NCI-H146 treated with DMSO at 0.1 percent for 48 hours (cell line): ENCODE results near the gene IL17C.
A peak's percentile ranks its signal among the peaks of the same experiment; 100 is the strongest.

Experiments
- DNase-seq: peaks from one replicate; lab custom pipeline; 2025; ENCODE audit not compliant: unreplicated experiment; lab: John Stamatoyannopoulos, UW

IL17C gene, protein sequence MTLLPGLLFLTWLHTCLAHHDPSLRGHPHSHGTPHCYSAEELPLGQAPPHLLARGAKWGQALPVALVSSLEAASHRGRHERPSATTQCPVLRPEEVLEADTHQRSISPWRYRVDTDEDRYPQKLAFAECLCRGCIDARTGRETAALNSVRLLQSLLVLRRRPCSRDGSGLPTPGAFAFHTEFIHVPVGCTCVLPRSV

DNA sequence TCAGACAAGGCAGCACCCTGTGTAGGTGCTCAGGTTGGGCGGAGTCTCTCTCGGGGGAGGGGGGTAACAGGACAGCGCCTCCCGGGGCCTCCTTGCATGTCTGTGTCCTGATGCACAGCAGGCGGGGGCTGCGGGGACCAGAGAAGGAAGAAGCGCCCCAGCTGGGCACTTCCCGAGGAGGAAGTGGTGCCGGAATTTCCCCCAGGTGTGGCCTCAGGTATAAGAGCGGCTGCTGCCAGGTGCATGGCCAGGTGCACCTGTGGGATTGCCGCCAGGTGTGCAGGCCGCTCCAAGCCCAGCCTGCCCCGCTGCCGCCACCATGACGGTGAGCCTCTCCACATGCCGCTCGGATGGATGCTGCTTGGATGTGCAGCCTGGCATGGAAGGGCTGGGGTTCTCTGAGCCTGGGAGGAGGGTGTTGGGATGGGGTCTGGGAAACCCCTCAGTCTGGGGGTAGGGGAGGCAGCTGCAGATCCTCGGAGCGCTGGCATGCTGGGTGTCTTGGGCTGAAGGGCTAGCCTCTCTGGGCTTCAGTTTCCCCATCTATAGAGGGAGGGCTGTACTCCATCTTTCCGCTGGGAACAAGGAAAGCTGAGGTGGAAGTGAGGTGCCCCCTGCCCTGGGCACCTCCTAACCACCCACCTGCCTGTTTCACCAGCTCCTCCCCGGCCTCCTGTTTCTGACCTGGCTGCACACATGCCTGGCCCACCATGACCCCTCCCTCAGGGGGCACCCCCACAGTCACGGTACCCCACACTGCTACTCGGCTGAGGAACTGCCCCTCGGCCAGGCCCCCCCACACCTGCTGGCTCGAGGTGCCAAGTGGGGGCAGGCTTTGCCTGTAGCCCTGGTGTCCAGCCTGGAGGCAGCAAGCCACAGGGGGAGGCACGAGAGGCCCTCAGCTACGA lies at the start of gene IL17C:
TSS of gene IL17C (plus strand) at position 250 of the 908 bp plus-strand sequence. CDS start at position 320, 70 bp downstream.
- no peak for DNase-seq

DNA sequence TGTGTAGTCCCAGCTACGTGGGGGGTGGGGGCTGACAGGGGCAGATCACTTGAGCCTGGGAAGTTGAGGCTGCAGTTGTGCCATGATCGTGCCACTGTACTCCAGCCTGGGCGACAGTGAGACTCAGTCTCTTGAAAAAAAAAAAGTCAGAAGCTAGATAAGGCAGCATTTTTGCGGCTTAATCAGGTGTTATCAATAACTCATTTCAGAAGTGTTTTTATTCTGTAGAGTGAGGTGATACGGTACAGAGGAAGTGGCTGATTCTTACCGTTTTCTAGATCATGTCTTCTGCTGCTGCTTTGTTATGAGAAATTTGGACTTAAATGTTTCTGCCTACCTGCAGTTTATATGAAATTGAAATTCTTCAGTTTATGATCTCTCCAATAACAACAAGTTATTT lies 49.6 kb upstream of the IL17C start:
- DNase-seq, result no peak

DNA sequence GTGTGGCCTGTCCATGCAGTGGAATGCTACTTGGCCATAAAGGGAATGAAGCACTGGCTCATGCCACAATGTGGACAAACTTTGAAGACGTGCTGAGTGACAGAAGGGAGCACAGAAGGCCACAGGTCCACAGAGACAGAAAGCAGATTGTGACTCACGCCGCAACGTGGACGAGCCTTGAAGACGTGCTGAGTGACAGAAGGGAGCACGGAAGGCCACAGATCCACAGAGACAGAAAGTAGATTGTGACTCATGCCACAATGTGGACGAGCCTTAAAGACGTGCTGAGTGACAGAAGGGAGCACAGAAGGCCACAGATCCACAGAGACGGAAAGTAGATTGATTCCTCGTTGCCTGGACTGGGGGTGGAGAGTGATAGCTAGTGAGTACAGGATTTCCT lies 48.9 kb upstream of the IL17C start:
- no peak for DNase-seq

DNA sequence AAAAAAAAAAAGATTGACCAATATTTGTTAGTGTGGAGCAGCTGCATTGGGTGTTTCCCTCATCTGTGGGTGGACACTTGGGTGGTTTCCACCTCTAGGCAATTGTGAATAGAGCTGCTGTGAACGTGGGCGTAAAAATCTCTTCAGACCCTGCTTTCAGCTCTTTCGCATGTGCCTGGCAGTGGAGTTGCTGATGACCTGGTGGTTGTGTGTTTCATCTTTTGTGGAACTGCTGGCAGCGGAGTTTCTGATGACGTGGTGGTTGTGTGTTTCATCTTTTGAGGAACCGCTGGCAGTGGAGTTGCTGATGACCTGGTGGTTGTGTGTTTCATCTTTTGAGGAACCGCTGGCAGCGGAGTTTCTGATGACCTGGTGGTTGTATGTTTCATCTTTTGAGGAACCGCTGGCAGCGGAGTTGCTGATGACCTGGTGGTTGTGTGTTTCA lies 46.8 kb upstream of the IL17C start:
- DNase-seq, result no peak

DNA sequence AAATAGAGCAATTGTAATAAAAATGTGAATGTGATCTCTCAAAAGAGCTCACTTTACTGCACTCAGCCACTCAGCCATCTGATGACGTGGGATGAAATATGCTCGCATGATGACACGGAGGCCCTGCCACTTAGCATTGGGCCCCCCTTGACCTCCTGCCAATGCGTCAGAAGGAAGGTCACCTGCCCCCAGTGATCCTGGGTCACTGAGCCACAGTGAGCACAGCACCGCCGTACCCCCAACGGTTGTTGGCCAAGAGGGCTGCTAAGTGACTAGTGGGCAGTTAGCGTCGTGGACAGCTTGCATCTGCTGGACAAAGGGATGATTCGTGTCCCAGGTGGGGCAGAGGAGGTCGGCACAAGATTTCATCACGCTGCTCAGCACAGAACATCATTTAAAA lies 45.3 kb upstream of the IL17C start:
- no peak for DNase-seq

DNA sequence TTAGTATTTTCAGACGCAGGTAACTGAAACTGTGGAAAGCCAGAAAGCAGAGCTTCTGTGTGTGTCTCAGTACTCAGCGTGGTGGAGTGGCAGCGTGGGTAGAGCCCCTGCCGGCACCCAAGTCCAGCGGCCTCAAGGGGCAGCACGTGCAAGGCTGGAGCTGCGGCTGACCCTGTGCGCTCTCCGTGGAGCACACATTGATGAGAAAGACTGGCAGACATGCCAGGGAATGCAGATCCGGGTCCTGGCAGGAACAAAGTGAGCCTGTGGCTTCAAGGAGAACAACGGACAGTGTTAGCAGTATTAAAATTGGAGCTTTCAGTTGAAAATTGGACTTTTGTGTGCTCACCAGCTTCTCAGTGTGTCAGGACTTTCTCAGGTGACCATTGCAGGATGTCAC lies 44.9 kb upstream of the IL17C start:
- DNase-seq, result no peak

DNA sequence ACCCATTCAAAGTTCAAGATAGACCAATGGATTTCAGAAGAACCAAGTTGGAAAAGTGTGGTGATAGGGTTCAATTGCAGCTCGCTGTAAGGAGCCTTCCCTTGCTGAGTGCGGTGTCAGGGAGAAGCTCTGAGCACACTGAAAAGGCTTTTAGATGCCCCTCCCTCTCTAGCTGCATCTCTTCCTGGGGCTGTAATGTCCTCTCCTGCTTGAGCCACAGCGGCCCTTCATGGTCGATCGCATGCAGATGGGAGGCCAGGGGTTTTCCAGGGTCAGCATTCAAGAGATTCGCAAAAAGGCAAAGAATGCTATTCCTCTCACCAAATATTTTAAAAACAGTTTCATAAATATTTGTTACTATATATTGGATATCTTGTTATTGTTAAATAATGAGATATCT lies 44.5 kb upstream of the IL17C start:
- DNase-seq, result no peak

DNA sequence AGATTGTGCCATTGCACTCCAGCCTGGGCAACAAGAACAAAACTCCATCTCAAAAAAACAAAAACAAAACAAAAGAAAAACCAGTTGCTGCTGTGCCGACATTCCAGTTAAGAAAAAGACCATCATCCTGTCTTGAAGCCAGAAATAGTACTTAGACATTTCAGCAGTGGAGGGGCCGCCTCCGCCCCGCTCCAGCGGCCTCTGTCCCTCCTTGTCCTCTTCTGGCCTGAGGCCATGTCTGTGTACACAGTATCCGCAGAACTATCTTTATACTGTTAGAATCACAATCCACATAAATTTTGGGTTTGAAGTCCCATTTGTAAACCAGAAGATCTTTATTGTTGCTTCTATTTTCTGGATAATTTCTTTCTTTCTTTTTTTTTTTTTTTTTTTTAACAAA lies 43.3 kb upstream of the IL17C start:
- no peak for DNase-seq

DNA sequence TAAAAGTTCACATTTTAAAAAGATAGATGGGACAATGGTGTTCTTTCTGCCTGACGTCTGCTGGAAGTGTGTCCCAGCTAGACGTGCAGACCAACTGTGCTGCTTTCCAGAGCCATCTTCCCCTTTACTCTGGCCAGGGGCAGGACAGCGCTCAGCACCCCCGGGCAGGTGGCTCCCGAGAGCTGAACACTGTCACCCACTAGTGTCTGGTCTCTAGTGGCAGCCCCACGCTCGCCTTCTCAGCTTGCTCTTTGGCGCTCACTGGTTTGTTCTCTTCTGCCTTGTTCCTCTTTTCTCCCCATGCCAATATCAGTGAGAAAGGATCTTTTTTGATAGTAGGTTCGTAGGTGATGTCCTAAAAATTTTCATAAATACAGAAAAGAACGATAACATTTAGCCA lies 42.5 kb upstream of the IL17C start:
- no peak for DNase-seq

DNA sequence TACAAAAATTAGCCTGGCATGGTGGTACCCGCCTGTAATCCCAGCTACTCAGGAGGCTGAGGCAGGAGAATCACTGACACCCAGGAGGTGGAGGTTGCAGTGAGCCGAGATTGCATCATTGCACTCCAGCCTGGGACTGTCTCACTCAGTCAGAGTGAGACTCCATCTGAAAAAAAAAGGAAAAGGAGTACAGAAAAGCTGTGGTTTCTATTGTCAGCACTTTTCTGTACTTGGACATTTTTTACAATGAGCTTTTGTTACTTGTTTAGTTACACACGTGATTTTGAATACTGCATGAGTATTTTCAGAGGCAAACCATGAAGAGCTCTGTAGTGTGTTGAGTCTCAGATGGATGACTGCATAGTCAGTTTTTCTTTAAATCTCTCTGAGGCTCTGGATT lies 41.9 kb upstream of the IL17C start:
- no peak for DNase-seq

DNA sequence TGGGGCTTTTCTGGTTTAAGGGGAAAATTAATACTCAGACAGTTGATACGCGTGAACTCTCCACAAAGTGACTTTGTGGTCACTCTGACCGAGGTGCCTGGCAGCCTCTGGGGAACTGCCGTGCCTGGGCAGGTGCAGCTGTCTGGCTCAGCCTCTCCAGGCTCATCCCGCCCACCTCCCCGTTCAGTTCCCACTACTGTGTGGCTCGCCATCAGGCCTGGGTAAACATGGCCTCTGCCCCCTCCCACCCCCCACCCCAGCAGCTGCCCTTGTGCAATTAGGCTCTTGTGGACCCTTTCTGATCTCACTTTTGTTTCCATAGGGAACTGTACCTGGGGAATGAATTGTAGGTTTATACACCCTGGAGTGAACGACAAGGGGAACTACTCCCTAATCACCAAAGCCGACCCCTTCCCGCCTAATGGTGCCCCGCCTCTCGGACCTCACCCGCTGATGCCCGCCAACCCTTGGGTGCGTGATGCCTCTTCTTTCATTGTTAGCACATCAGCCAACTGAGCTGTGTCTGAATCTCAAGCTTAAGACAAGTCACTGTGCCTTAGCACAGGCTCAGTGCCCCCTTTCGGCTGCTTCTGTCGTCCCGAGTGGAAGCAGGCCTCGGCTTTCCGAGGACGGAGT lies 40.4 kb upstream of the IL17C start:
- DNase-seq, result peak; percentile 38

DNA sequence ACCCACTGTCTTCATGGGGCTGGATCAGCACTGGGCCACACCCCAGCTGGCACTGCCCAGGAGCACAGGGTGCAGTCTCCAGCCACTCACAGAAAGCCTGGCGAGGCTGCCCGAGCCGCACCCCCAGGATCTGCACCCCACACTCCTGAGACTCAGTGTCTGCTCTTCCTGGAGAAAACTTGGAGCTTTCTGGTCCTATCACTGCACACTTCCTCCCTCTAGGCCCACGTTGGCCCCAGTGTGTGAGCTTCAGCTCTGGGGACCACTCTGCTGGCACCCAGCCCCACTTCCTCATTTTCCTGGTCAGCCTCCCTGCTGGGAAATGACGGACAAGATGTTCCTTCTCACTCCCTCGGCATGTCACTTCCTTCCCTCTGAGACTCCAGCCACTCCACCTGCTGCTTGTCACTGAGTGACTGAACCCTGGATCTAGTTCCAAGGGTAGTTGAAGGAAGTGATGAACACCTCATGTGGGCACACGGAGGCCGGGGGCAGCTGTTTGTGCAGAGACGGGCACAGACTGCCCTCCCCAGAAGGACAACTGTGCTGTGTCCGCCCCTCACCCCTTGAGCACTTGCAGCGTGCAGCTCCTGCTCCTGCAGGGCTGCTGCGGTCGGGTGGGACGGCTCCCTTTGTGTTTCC lies 39.2 kb upstream of the IL17C start:
- no peak for DNase-seq

DNA sequence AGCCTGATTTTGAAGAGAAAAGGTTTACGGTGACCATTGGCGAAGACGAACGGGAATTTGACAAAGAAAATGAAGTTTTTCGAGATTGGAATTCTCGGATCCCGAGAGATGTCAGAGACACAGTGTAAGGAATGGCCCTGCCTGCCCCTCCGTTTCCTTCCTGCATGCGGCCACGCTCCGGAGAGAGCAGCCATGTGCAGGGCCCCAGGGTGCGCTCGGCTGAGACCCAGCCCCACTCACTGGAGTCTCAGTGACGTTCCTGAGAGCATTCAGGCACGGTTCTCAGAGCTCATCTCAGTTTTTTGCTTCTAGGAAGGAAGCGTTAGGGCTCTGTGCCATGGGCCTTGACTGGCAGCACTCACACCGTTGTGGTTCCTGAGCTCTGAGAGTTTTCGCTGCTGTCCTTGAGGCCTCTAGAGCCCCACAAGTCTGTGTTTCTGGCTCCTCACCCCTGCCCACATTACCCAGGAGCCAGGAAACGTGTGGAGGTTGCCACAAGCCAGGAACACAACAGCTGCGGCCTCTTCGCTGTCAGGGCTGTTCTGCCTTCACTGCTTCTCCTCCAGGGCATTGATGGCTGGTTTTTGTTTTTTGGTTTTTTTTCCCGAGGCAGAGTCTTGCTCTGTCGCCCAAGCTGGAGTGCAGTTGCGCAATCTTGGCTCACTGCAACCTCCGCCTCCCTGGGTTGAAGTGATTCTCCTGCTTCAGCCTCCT lies 38.4 kb upstream of the IL17C start:
- DNase-seq, result no peak

DNA sequence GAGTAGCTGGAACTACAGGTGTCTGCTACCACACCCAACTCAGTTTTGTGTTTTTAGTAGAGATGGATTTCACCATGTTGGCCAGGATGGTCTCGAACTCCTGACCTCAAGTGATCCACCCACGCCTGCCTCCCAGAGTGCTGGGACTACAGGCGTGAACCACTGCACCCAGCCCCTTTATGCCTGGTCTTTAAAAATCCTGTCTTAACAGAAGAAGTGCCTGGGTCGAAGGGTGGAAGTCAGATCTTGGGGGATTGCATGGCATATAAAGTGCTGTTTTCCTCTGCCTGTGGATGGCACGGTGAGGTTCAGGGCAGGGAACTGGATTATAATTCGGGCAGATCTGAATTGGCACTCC lies 37.9 kb upstream of the IL17C start:
- DNase-seq, result no peak

DNA sequence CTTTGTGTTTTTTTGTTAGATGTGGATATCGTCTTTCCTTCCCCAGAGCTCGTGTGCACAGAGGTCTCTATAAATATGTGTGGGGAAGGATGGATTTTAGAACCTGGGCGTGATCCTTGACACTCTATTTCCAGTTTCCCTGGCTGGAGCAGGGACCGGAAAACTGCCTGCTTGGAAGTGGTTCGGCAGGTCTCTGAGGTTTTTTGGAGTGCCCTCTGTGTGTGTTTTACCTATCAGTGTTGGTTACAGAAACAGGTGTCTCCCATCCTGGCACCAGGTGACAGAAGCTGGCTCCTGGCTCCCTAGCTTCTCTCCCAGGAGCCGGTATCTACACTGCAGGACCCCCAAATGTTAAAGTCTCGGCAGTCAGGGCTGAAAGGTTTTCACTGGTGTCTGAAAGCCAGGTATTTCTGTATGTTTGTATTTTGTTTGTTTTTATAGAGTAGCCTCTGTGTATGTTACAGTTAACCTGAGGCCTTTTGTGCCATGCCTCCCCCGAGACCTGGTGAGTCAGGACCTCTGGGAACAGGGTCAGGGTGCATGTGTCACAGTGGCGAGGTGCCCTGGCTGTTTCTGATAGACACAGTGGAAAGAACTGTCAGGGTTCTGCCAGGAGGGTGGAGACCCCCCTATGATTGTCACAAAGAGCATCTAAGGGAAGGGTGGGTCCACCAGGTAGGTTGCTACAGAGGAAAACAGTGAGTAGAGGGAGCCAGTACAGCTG lies 36.9 kb upstream of the IL17C start:
- DNase-seq, result no peak

DNA sequence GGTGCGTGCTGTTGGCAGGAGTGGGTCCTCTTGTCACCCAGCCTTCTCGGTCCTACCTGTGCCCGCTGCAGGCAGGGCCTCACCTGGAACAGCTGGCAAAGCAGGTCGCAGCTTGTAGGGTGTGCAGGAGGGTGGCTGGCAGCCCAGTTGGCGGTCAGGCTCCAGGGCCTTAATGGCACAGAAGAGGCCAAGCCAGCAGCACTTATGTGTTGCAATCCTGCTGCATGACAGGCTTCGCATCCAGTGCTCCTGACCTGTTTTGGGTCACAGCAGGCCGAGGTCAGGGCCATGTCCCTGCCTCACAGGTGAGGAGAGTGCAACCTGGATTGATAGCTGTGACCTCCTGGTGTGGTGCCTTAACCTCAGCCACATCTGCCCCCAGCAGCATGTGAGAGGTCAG lies 36.3 kb upstream of the IL17C start:
- DNase-seq, result no peak

DNA sequence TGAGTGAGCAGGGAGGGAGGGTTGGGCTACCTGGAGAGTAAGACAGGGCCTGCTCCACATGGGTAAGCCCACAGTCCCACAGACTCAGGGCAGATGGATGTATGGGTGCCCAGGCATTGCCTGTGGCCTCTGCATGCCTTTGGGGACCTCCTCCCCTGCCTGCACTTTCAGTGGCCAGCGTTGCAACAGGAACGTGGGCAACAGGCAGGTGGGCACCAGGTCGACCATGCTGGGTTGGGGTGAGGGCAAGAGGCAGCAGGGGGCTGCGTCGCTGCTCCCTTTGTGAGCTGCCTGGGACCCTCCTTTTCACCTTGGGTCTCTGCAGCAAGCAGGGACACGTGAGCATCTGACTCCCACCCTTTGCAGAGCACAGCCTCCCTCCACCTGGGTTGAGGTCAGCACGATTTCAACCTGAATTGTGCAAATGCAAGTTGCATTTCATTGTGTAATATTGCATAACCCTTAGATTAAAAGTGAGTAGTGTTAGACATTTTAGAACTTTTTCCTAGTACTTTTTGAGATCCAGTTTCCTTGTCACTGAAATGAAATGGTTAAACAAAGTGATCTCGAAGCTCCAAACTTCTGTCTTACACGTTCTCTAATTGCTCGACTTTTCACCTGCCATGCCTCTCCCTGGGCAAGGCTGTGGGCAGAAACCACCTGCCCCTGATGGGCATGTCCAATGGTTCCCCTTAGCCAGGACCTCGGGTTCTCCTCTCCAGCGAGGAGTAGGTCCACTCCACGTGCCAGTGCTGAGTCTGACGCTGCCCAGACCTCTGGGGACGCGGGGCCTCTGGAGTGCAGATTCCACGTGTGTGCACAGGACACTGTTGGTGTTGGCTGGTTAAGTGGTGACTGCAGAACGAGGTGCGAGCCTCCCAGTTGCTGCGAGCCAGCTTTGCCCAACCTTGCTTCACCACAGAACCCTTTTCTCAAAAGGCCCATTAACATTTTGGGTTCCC lies 32.9 kb upstream of the IL17C start:
- DNase-seq, result no peak

DNA sequence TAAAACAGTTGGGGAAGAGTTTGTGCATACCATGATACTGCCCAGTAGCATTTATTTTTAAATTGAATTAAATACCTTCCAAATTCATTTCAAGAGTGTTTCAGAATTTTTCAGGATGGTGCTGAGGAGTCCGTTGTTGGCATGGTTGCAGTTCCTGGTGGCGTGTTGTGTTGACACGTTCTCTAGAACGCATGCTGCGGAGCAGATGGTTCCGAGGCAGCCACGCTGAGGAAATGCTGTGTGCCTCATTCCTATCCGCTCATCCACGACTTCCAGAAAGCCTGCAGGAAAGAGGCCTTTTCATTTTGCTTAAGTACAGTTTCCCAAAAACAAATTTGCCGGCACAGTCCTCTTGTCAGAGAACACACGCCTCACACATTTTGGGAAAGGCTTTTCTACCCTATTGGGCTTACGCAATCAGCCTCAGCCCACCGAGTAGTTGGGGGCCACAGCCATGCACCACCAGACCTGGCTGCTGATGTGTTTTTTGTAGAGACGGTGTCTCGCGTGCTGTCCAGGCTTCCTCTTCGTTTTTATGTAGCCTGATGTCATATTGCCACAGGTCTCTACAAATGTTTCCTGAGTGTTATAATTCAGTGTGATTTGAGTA lies 32.1 kb upstream of the IL17C start:
- DNase-seq, result no peak

DNA sequence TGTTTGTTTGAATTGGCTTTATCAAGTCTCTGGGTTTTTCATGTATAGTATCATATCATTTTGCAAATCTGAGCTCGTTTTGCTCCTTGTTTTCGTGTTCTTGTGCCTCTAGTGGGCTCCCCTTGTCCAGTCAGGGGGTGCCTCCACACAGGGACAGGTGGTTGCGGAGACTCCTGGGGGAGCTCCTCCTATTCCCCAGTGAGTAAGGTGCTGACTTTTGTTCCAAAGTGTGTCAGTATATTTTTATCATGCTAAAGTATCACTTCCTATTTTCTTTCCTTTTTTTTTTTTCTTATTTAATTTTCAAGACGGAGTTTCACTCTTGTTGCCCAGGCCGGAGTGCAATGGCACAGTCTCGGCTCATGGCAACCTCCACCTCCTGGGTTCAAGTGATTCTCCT lies 30.3 kb upstream of the IL17C start:
- no peak for DNase-seq
